Ovary (tissue), 9 donors: ENCODE measurements around the gene LIN28A. TPM values are rescaled to one million over a fixed set of nuclear protein-coding genes. Genes with fewer than 3 reads are reported as not detected.

Source experiments
- DNase-seq, 5 donors: peaks; one replicate each; pipeline ENCODE4 v3.0.0-alpha.2; 2019 to 2020
- H3K27ac ChIP-seq, 2 donors: fragments of 200-600 bp; one replicate each; pipeline versions ENCODE4 v1.5.1 to v1.8.0; 2019 to 2022
- H3K27me3 ChIP-seq: fragments of 200-600 bp; one replicate; pipeline ENCODE4 v1.8.0; 2022
- H3K36me3 ChIP-seq: fragments of 200-600 bp; sonication (generic); one replicate; pipeline ENCODE4 v1.5.1; 2019
- H3K4me1 ChIP-seq: one replicate; pipeline ENCODE4 v1.8.1; 2013; ENCODE audit warnings: mild to moderate bottlenecking, moderate library complexity; ENCODE audit not compliant: insufficient read depth
- H3K4me3 ChIP-seq: fragments of 200-600 bp; sonication (generic); one replicate; pipeline ENCODE4 v1.5.1; 2017
- H3K9me3 ChIP-seq, 2 donors: fragments of 200-600 bp in 1 of 2; sonication (generic) in 1 of 2; one replicate each; pipeline versions ENCODE4 v1.5.1 to v1.8.1; 2013 to 2019; ENCODE audit warnings: mild to moderate bottlenecking in 1 of 2, moderate library complexity in 1 of 2
- CTCF ChIP-seq, 3 donors: fragments of 450-650 bp in 2 of 3; fragments of 200-600 bp in 1 of 3; IDR thresholded peaks; one replicate each; pipeline versions ENCODE4 v1.5.1 to v1.8.0; 2016 to 2022; ENCODE audit warnings: antibody characterized with exemption in 3 of 3, mild to moderate bottlenecking in 1 of 3
- EP300 ChIP-seq: sonication (generic); formaldehyde crosslinking; IDR thresholded peaks from one replicate; pipeline ENCODE4 v1.6.1; 2017; ENCODE audit warnings: antibody characterized with exemption
- POLR2A ChIP-seq: fragments of 450-650 bp; IDR thresholded peaks from one replicate; pipeline ENCODE4 v1.6.1; 2017; ENCODE audit warnings: antibody characterized with exemption, mild to moderate bottlenecking, moderate library complexity
- WGBS, 3 donors: extraction: QIAGEN DNeasy Blood & Tissue Kit in 1 of 3; methylation state at CpG; one replicate each; pipeline versions ENCODE4 v1.1.5 to v1.1.7; 2013 to 2017; 5-methylcytosine and 5-hydroxymethylcytosine counted together
- intact Hi-C, 4 donors: fragments of 100-400 bp; cut with DNase I; formaldehyde crosslinking; loops; one replicate each; pipeline versions ENCODE4 v1.11.0 to v1.15.1; 2022 to 2023
- polyA plus RNA-seq, 2 donors: library from polyadenylated mRNA; stranded (reverse); fragments of 200-250 nt in 1 of 2; fragments of 350-450 nt in 1 of 2; fragmentation: Illumina TruSeq in 1 of 2; extraction: RNeasy Lipid Tissue Mini Kit (QIAGEN cat#74804) in 1 of 2; gene quantifications; one replicate each; pipeline ENCODE4 v1.2.3, GENCODE V29; 2013 to 2014
- total RNA-seq, 7 donors: library from RNA; depleted of rRNA in 2 of 7; stranded (reverse); fragments of >200 nt in 2 of 7; fragmentation: NEBNext Ultra II Directional in 3 of 7; extraction: Animal tissue kit (Norgen Biotek cat#: 25700) in 3 of 7; gene quantifications; one replicate each; pipeline versions ENCODE4 v1.1.0 to v1.2.4, GENCODE V29; 2016 to 2023
- donor health status: DM: no; HTN: no; CAD: no; lungs with moderate emphysema.
- donor health status: DM: no; HTN: no; CAD: no.
- donor health status: Bipolar disorder and iron deficiency.
- donor health status: DM: yes; HTN: yes; CAD: no.
- donor health status: DM: no; HTN: no; CAD: no.
- donor health status: DM: yes; HTN: yes; CAD: no.

LIN28A gene
- total and polyA plus RNA-seq, 9 donors = 1.3 TPM; not detected in 8

GRCh38 chr1:26364956-26365355, 45.7 kb upstream of the LIN28A start:
- DNase-seq = no peak
- WGBS, 3 donors = 45 to 61% (median 53%) methylated on average over 9 of the region's 9 CpGs
- Histone ChIP-seq H3K4me1 (peaks cover 2% of the 10 kb centered on the region), H3K27me3 (no peaks in the 10 kb centered on the region), H3K36me3 (no peaks in the 10 kb centered on the region), H3K27ac (no peak overlapping the region), H3K4me3 (no peak overlapping the region), H3K9me3 (no peaks in the 10 kb centered on the region)
- intact Hi-C loops = no loop called here
- TF ChIP-seq EP300 = no peak
- no peak for TF ChIP-seq CTCF (IDR thresholded peaks at IDR 0.05)
- no peak for TF ChIP-seq POLR2A

DNA sequence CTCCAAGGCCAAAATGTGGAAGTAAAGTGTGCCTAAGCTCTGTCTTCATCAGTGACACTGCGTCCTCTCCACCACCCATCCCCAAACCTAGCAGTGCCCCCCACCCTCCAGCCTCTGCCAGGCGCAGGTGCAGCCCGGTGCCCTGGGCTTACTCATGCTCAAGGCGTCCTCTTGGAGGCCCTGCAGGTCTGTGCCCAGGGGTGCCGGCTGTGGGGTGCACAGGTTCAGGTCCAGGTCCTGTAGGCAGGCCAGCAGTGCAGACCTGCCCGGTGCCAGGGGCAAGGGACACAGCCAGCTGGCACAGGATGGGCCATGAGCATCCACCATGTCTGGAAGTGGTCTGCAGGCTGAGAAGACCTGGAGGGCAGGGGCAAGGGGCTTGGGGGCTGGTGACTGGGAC, 43.2 kb upstream of the LIN28A start:
- Histone ChIP-seq H3K4me1 (no peaks in the 10 kb centered on the region), H3K4me3 (no peak overlapping the region), H3K9me3 (peaks cover 0 to 4% of the 10 kb centered on the region in 2 donors), H3K27ac (no peak overlapping the region), H3K27me3 (no peaks in the 10 kb centered on the region), H3K36me3 (no peaks in the 10 kb centered on the region)
- WGBS, 3 donors = 85 to 93% (median 90%) methylated on average over 6 of the region's 6 CpGs
- TF ChIP-seq POLR2A = no peak
- TF ChIP-seq EP300 = no peak
- no peak for TF ChIP-seq CTCF (IDR thresholded peaks at IDR 0.05)
- DNase-seq = no peak
- intact Hi-C loops = no loop called here

GRCh38 chr1:26368006-26368405, 42.6 kb upstream of the LIN28A start:
- Histone ChIP-seq H3K4me3 (no peak overlapping the region), H3K27ac (no peak overlapping the region), H3K4me1 (no peaks in the 10 kb centered on the region), H3K9me3 (peaks cover 0 to 4% of the 10 kb centered on the region in 2 donors), H3K27me3 (no peaks in the 10 kb centered on the region), H3K36me3 (no peaks in the 10 kb centered on the region)
- 57 to 65% (median 64%) methylated on average over 4 of the region's 4 CpGs for WGBS, 3 donors
- intact Hi-C loops = no loop called here
- TF ChIP-seq EP300 = no peak
- no peak for TF ChIP-seq CTCF (IDR thresholded peaks at IDR 0.05)
- TF ChIP-seq POLR2A = no peak
- no peak for DNase-seq

DNA sequence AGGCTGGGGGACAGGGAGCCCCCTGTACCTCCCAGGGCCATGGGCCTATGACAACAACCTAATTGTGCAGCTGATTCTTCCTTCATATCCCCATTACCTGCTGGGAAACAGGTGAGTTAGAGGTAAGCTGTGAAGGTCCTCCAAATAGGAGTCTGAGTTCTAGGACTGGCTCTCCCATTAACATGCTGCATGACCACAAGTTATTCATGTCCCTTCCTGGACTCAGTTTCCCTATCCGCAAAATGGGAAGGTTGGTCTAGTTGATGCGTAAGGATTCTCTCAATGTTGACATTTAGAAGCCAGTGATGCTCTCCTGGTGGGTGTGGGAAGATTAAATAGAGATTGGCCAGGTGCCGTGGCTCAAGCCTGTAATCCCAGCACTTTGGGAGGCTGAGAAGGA, 42.1 kb upstream of the LIN28A start:
- Histone ChIP-seq H3K4me1 (no peaks in the 10 kb centered on the region), H3K36me3 (no peaks in the 10 kb centered on the region), H3K27me3 (no peaks in the 10 kb centered on the region), H3K9me3 (peaks cover 0 to 4% of the 10 kb centered on the region in 2 donors), H3K27ac (no peak overlapping the region), H3K4me3 (no peak overlapping the region)
- no peak for DNase-seq
- 86 to 97% (median 89%) methylated on average over 3 of the region's 3 CpGs for WGBS, 3 donors
- TF ChIP-seq POLR2A = no peak
- TF ChIP-seq EP300 = no peak
- no peak for TF ChIP-seq CTCF (IDR thresholded peaks at IDR 0.05)
- intact Hi-C loops = no loop called here
